ENCODE measurements around the gene LPAR3. TPM values are rescaled to one million over a fixed set of nuclear protein-coding genes. Genes with fewer than 3 reads are reported as not detected.

The LPAR3 gene
- polyA plus RNA-seq, 4 donors: 0.12 to 0.13 TPM; not detected in 2

GRCh38 chr1:84836145-84836544, 56.9 kb downstream of the LPAR3 start:
- WGBS, 3 donors: 69 to 91% (median 90%) methylated on average over 3 of the region's 3 CpGs
- FAIRE-seq: no peak
- Histone ChIP-seq H3K27ac (ENCODE audit: low read depth in 1 of 3, low read length in 2 of 3) (no peak overlapping the region), H3K9me3 (ENCODE audit: control insufficient read depth in 2 of 2, insufficient read depth in 1 of 2, low read depth in 1 of 2, low read length in 1 of 2) (no peaks in the 10 kb centered on the region), H3K4me3 (ENCODE audit: low read depth in 1 of 3, low read length in 3 of 3) (no peak overlapping the region), H3K27me3 (ENCODE audit: control insufficient read depth in 3 of 3, insufficient read depth in 3 of 3, low read length in 3 of 3) (peaks cover 0 to under 1% (median 0%) of the 10 kb centered on the region in 3 donors), H3K4me1 (ENCODE audit: control insufficient read depth in 3 of 3, insufficient read depth in 2 of 3, low read depth in 1 of 3, low read length in 2 of 3) (no peaks in the 10 kb centered on the region), H3K36me3 (ENCODE audit: control insufficient read depth in 3 of 3, insufficient read depth in 2 of 3, low read depth in 1 of 3, low read length in 3 of 3) (no peaks in the 10 kb centered on the region)
- no peak for DNase-seq

- Histone ChIP-seq H3K4me3 (ENCODE audit: low read depth in 1 of 3, low read length in 3 of 3) (no peak overlapping the region), H3K9me3 (ENCODE audit: control insufficient read depth in 2 of 2, insufficient read depth in 1 of 2, low read depth in 1 of 2, low read length in 1 of 2) (no peaks in the 10 kb centered on the region), H3K4me1 (ENCODE audit: control insufficient read depth in 3 of 3, insufficient read depth in 2 of 3, low read depth in 1 of 3, low read length in 2 of 3) (no peaks in the 10 kb centered on the region), H3K36me3 (ENCODE audit: control insufficient read depth in 3 of 3, insufficient read depth in 2 of 3, low read depth in 1 of 3, low read length in 3 of 3) (no peaks in the 10 kb centered on the region), H3K27me3 (ENCODE audit: control insufficient read depth in 3 of 3, insufficient read depth in 3 of 3, low read length in 3 of 3) (peaks cover 0 to 2% (median 0%) of the 10 kb centered on the region in 3 donors), H3K27ac (ENCODE audit: low read depth in 1 of 3, low read length in 2 of 3) (no peak overlapping the region)
- DNase-seq: no peak
- FAIRE-seq: no peak
- WGBS, 3 donors: 81 to 85% (median 82%) methylated on average over 7 of the region's 7 CpGs
These were observed 57.8 kb downstream of the LPAR3 start for GRCh38 chr1:84835169-84835568.

- FAIRE-seq (no peak), DNase-seq (no peak)
- no peaks in the 10 kb centered on the region for H3K9me3 ChIP-seq (ENCODE audit: control insufficient read depth in 2 of 2, insufficient read depth in 1 of 2, low read depth in 1 of 2, low read length in 1 of 2)
- H3K27me3 ChIP-seq (ENCODE audit: control insufficient read depth in 3 of 3, insufficient read depth in 3 of 3, low read length in 3 of 3): peaks cover 0 to 2% (median 0%) of the 10 kb centered on the region in 3 donors
- H3K4me3 ChIP-seq (ENCODE audit: low read depth in 1 of 3, low read length in 3 of 3): no peak overlapping the region
- H3K27ac ChIP-seq (ENCODE audit: low read depth in 1 of 3, low read length in 2 of 3): no peak overlapping the region
- H3K36me3 ChIP-seq (ENCODE audit: control insufficient read depth in 3 of 3, insufficient read depth in 2 of 3, low read depth in 1 of 3, low read length in 3 of 3): no peaks in the 10 kb centered on the region
- 77 to 88% (median 87%) methylated on average over 1 of the region's 1 CpG for WGBS, 3 donors
- H3K4me1 ChIP-seq (ENCODE audit: control insufficient read depth in 3 of 3, insufficient read depth in 2 of 3, low read depth in 1 of 3, low read length in 2 of 3): no peaks in the 10 kb centered on the region
These were observed 58.5 kb downstream of the LPAR3 start for GRCh38 chr1:84834419-84835064.

- H3K27ac ChIP-seq (ENCODE audit: low read depth in 1 of 3, low read length in 2 of 3): no peak overlapping the region
- 76 to 81% (median 78%) methylated on average over 4 of the region's 4 CpGs for WGBS, 3 donors
- peaks cover 0 to 2% (median 0%) of the 10 kb centered on the region in 3 donors for H3K27me3 ChIP-seq (ENCODE audit: control insufficient read depth in 3 of 3, insufficient read depth in 3 of 3, low read length in 3 of 3)
- H3K4me3 ChIP-seq (ENCODE audit: low read depth in 1 of 3, low read length in 3 of 3): no peak overlapping the region
- no peaks in the 10 kb centered on the region for H3K9me3 ChIP-seq (ENCODE audit: control insufficient read depth in 2 of 2, insufficient read depth in 1 of 2, low read depth in 1 of 2, low read length in 1 of 2)
- DNase-seq: no peak
- no peaks in the 10 kb centered on the region for H3K4me1 ChIP-seq (ENCODE audit: control insufficient read depth in 3 of 3, insufficient read depth in 2 of 3, low read depth in 1 of 3, low read length in 2 of 3)
- H3K36me3 ChIP-seq (ENCODE audit: control insufficient read depth in 3 of 3, insufficient read depth in 2 of 3, low read depth in 1 of 3, low read length in 3 of 3): no peaks in the 10 kb centered on the region
- FAIRE-seq: no peak
These were observed 59.8 kb downstream of the LPAR3 start for GRCh38 chr1:84833194-84833593.

GRCh38 chr1:84830136-84830535, 62.9 kb downstream of the LPAR3 start:
- Histone ChIP-seq H3K4me1 (ENCODE audit: control insufficient read depth in 3 of 3, insufficient read depth in 2 of 3, low read depth in 1 of 3, low read length in 2 of 3) (no peaks in the 10 kb centered on the region), H3K27me3 (ENCODE audit: control insufficient read depth in 3 of 3, insufficient read depth in 3 of 3, low read length in 3 of 3) (peaks cover 0 to 2% (median 0%) of the 10 kb centered on the region in 3 donors), H3K9me3 (ENCODE audit: control insufficient read depth in 2 of 2, insufficient read depth in 1 of 2, low read depth in 1 of 2, low read length in 1 of 2) (no peaks in the 10 kb centered on the region), H3K36me3 (ENCODE audit: control insufficient read depth in 3 of 3, insufficient read depth in 2 of 3, low read depth in 1 of 3, low read length in 3 of 3) (no peaks in the 10 kb centered on the region), H3K4me3 (ENCODE audit: low read depth in 1 of 3, low read length in 3 of 3) (no peak overlapping the region), H3K27ac (ENCODE audit: low read depth in 1 of 3, low read length in 2 of 3) (no peak overlapping the region)
- DNase-seq: no peak
- FAIRE-seq: no peak
- WGBS, 3 donors: 58 to 81% (median 61%) methylated on average over 5 of the region's 5 CpGs

- no peak for FAIRE-seq
- no peak for DNase-seq
- no peaks in the 10 kb centered on the region for H3K36me3 ChIP-seq (ENCODE audit: control insufficient read depth in 3 of 3, insufficient read depth in 2 of 3, low read depth in 1 of 3, low read length in 3 of 3)
- 66 to 70% (median 68%) methylated on average over 3 of the region's 3 CpGs for WGBS, 3 donors
- H3K4me3 ChIP-seq (ENCODE audit: low read depth in 1 of 3, low read length in 3 of 3): no peak overlapping the region
- no peaks in the 10 kb centered on the region for H3K4me1 ChIP-seq (ENCODE audit: control insufficient read depth in 3 of 3, insufficient read depth in 2 of 3, low read depth in 1 of 3, low read length in 2 of 3)
- H3K9me3 ChIP-seq (ENCODE audit: control insufficient read depth in 2 of 2, insufficient read depth in 1 of 2, low read depth in 1 of 2, low read length in 1 of 2): no peaks in the 10 kb centered on the region
- H3K27me3 ChIP-seq (ENCODE audit: control insufficient read depth in 3 of 3, insufficient read depth in 3 of 3, low read length in 3 of 3): peaks cover 0 to 2% (median 0%) of the 10 kb centered on the region in 3 donors
- H3K27ac ChIP-seq (ENCODE audit: low read depth in 1 of 3, low read length in 2 of 3): no peak overlapping the region
These were observed 65.0 kb downstream of the LPAR3 start for GRCh38 chr1:84827976-84828375.

GRCh38 chr1:84827555-84827954, 65.5 kb downstream of the LPAR3 start:
- FAIRE-seq: no peak
- WGBS, 3 donors: 72 to 86% (median 81%) methylated on average over 3 of the region's 3 CpGs
- Histone ChIP-seq H3K4me1 (ENCODE audit: control insufficient read depth in 3 of 3, insufficient read depth in 2 of 3, low read depth in 1 of 3, low read length in 2 of 3) (no peaks in the 10 kb centered on the region), H3K27ac (ENCODE audit: low read depth in 1 of 3, low read length in 2 of 3) (no peak overlapping the region), H3K4me3 (ENCODE audit: low read depth in 1 of 3, low read length in 3 of 3) (no peak overlapping the region), H3K36me3 (ENCODE audit: control insufficient read depth in 3 of 3, insufficient read depth in 2 of 3, low read depth in 1 of 3, low read length in 3 of 3) (no peaks in the 10 kb centered on the region), H3K27me3 (ENCODE audit: control insufficient read depth in 3 of 3, insufficient read depth in 3 of 3, low read length in 3 of 3) (peaks cover 0 to 2% (median 0%) of the 10 kb centered on the region in 3 donors), H3K9me3 (ENCODE audit: control insufficient read depth in 2 of 2, insufficient read depth in 1 of 2, low read depth in 1 of 2, low read length in 1 of 2) (no peaks in the 10 kb centered on the region)
- DNase-seq: no peak

GRCh38 chr1:84825161-84825560, 67.8 kb downstream of the LPAR3 start:
- H3K27ac ChIP-seq (ENCODE audit: low read depth in 1 of 3, low read length in 2 of 3): no peak overlapping the region
- 74 to 90% (median 90%) methylated on average over 3 of the region's 3 CpGs for WGBS, 3 donors

GRCh38 chr1:84823991-84824390, 69.0 kb downstream of the LPAR3 start:
- no peaks in the 10 kb centered on the region for H3K4me1 ChIP-seq (ENCODE audit: control insufficient read depth in 3 of 3, insufficient read depth in 2 of 3, low read depth in 1 of 3, low read length in 2 of 3)
- H3K27me3 ChIP-seq (ENCODE audit: control insufficient read depth in 3 of 3, insufficient read depth in 3 of 3, low read length in 3 of 3): no peaks in the 10 kb centered on the region
- FAIRE-seq (no peak), DNase-seq (no peak)
- H3K9me3 ChIP-seq (ENCODE audit: control insufficient read depth in 2 of 2, insufficient read depth in 1 of 2, low read depth in 1 of 2, low read length in 1 of 2): no peaks in the 10 kb centered on the region
- no peak overlapping the region for H3K27ac ChIP-seq (ENCODE audit: low read depth in 1 of 3, low read length in 2 of 3)
- 88 to 95% (median 90%) methylated on average over 1 of the region's 1 CpG for WGBS, 3 donors
- H3K36me3 ChIP-seq (ENCODE audit: control insufficient read depth in 3 of 3, insufficient read depth in 2 of 3, low read depth in 1 of 3, low read length in 3 of 3): no peaks in the 10 kb centered on the region
- H3K4me3 ChIP-seq (ENCODE audit: low read depth in 1 of 3, low read length in 3 of 3): no peak overlapping the region

More at GRCh38 chr1:84825161-84825560, 67.8 kb downstream of the LPAR3 start:
- H3K9me3 ChIP-seq (ENCODE audit: control insufficient read depth in 2 of 2, insufficient read depth in 1 of 2, low read depth in 1 of 2, low read length in 1 of 2): no peaks in the 10 kb centered on the region
- FAIRE-seq: no peak
- H3K27me3 ChIP-seq (ENCODE audit: control insufficient read depth in 3 of 3, insufficient read depth in 3 of 3, low read length in 3 of 3): no peaks in the 10 kb centered on the region
- no peaks in the 10 kb centered on the region for H3K4me1 ChIP-seq (ENCODE audit: control insufficient read depth in 3 of 3, insufficient read depth in 2 of 3, low read depth in 1 of 3, low read length in 2 of 3)
- no peaks in the 10 kb centered on the region for H3K36me3 ChIP-seq (ENCODE audit: control insufficient read depth in 3 of 3, insufficient read depth in 2 of 3, low read depth in 1 of 3, low read length in 3 of 3)
- no peak for DNase-seq
- no peak overlapping the region for H3K4me3 ChIP-seq (ENCODE audit: low read depth in 1 of 3, low read length in 3 of 3)
